PFSK-1 (cell line): Measurements from ENCODE around the gene CUX1.

ENCODE experiments used
- FOXP2 ChIP-seq: optimal IDR thresholded peaks from 2 replicates; pipeline ENCODE3; 2011; ENCODE audit warnings: borderline replicate concordance, control low read depth, inconsistent platforms; ENCODE audit not compliant: insufficient read depth; ENCODE audit errors: extremely low read length, extremely low read depth
- POLR2AphosphoS5 ChIP-seq: IDR thresholded peaks from 2 replicates; pipeline ENCODE4 v1.6.1; 2012; ENCODE audit warnings: low read depth, mild to moderate bottlenecking, control low read depth, low read length, moderate library complexity
- REST ChIP-seq, 2 experiments: IDR thresholded peaks; 2 replicates each; pipeline versions ENCODE4 v1.6.1 to v1.8.0; 2011 to 2012; ENCODE audit warnings: low read depth in 2 of 2, low read length in 2 of 2, control low read depth in 1 of 2, inconsistent platforms in 1 of 2, mild to moderate bottlenecking in 1 of 2, moderate library complexity in 1 of 2; ENCODE audit not compliant: insufficient read depth in 1 of 2
- SIN3A ChIP-seq: IDR thresholded peaks from 2 replicates; pipeline ENCODE4 v1.6.1; 2012; ENCODE audit warnings: mild to moderate bottlenecking, low read length, moderate library complexity, borderline replicate concordance; ENCODE audit not compliant: insufficient read depth
- TAF1 ChIP-seq: IDR thresholded peaks from 2 replicates; pipeline ENCODE4 v1.6.1; 2012; ENCODE audit warnings: low read length, control low read depth, borderline replicate concordance; ENCODE audit not compliant: insufficient read depth

The CUX1 gene

GRCh38 chr7:102072636-102073209 is 255.3 kb downstream of the CUX1 start:
- no peak for TF ChIP-seq TAF1
- no peak for TF ChIP-seq SIN3A
- no peak for TF ChIP-seq FOXP2
- TF ChIP-seq REST (IDR thresholded peaks at IDR 0.05; ENCODE audit: insufficient read depth in 1 of 2, low read depth in 2 of 2, low read length in 2 of 2): no peak
- TF ChIP-seq POLR2AphosphoS5: no peak

- TF ChIP-seq REST (IDR thresholded peaks at IDR 0.05; ENCODE audit: insufficient read depth in 1 of 2, low read depth in 2 of 2, low read length in 2 of 2) (no peak), SIN3A (no peak), FOXP2 (no peak)
Observed at GRCh38 chr7:102073931-102074880, 256.8 kb downstream of the CUX1 start.

- TF ChIP-seq POLR2AphosphoS5: no peak
- TF ChIP-seq FOXP2: no peak
- no peak for TF ChIP-seq SIN3A
- no peak for TF ChIP-seq REST (IDR thresholded peaks at IDR 0.05; ENCODE audit: insufficient read depth in 1 of 2, low read depth in 2 of 2, low read length in 2 of 2)
- TF ChIP-seq TAF1: no peak
Observed at GRCh38 chr7:102075126-102075525, 257.7 kb downstream of the CUX1 start.

GRCh38 chr7:102075553-102076135 is 258.2 kb downstream of the CUX1 start:
- TF ChIP-seq SIN3A (no peak), POLR2AphosphoS5 (no peak), TAF1 (no peak), REST (IDR thresholded peaks at IDR 0.05; ENCODE audit: insufficient read depth in 1 of 2, low read depth in 2 of 2, low read length in 2 of 2) (no peak), FOXP2 (no peak)
